Activated T-cell treated with anti-CD3 and anti-CD28 coated beads, Interleukin-2, amount 50 U/mL, for 1 hour (primary cell): ENCODE measurements around the gene BLOC1S1.

Source experiments
- DNase-seq: peaks from one replicate; pipeline ENCODE4 v3.0.0-alpha.2; 2020

The BLOC1S1 gene

GRCh38 chr12:55715833-55716581 is at the start of gene BLOC1S1:
Gene BLOC1S1, plus strand, starts transcription at chr12:55716046. Its CDS starts 6 bp downstream, at chr12:55716052.
- DNase-seq = peak; percentile 91

GRCh38 chr12:55666508-55666907 is 49.3 kb upstream of the BLOC1S1 start:
- DNase-seq = no peak

GRCh38 chr12:55670276-55670675 is 45.6 kb upstream of the BLOC1S1 start:
- DNase-seq = no peak

- DNase-seq = no peak
Measured at GRCh38 chr12:55671746-55672145, 44.1 kb upstream of the BLOC1S1 start.

GRCh38 chr12:55673638-55674037 is 42.2 kb upstream of the BLOC1S1 start:
- DNase-seq = no peak

- DNase-seq = no peak
Measured at GRCh38 chr12:55675666-55676065, 40.2 kb upstream of the BLOC1S1 start.

GRCh38 chr12:55676707-55677106 is 39.1 kb upstream of the BLOC1S1 start:
- DNase-seq = no peak

- DNase-seq = no peak
Measured at GRCh38 chr12:55679691-55680090, 36.2 kb upstream of the BLOC1S1 start.

- DNase-seq = no peak
Measured at GRCh38 chr12:55681142-55682077, 34.4 kb upstream of the BLOC1S1 start.

- no peak for DNase-seq
Measured at GRCh38 chr12:55682087-55682796, 33.6 kb upstream of the BLOC1S1 start.

GRCh38 chr12:55683676-55684075 is 32.2 kb upstream of the BLOC1S1 start:
- DNase-seq = no peak

- DNase-seq = no peak
Measured at GRCh38 chr12:55684761-55685370, 31.0 kb upstream of the BLOC1S1 start.

GRCh38 chr12:55685671-55686070 is 30.2 kb upstream of the BLOC1S1 start:
- no peak for DNase-seq

GRCh38 chr12:55686366-55687010 is 29.4 kb upstream of the BLOC1S1 start:
- no peak for DNase-seq

- no peak for DNase-seq
Measured at GRCh38 chr12:55687746-55688145, 28.1 kb upstream of the BLOC1S1 start.

GRCh38 chr12:55688716-55689655 is 26.9 kb upstream of the BLOC1S1 start:
- DNase-seq = no peak

- DNase-seq = no peak
Measured at GRCh38 chr12:55692631-55693322, 23.1 kb upstream of the BLOC1S1 start.

- no peak for DNase-seq
Measured at GRCh38 chr12:55693323-55694187, 22.3 kb upstream of the BLOC1S1 start.

- DNase-seq = no peak
Measured at GRCh38 chr12:55694188-55694515, 21.7 kb upstream of the BLOC1S1 start.

GRCh38 chr12:55694651-55695050 is 21.2 kb upstream of the BLOC1S1 start:
- no peak for DNase-seq
